Stimulated activated CD8-positive, alpha-beta memory T cell treated with anti-CD3 and anti-CD28 coated beads, Interleukin-12 subunit alpha, Interleukin-12 subunit beta, amount 100 ng/mL, for 4 hours (primary cell): ENCODE data around the gene OLIG1.

Experiments
- DNase-seq: peaks from one replicate; pipeline ENCODE4 v3.0.0-alpha.2; 2020; ENCODE audit warnings: low read depth

Gene OLIG1

GRCh38 chr21:33069994-33070743, at the start of gene OLIG1:
Gene OLIG1, plus strand, starts transcription at chr21:33070141. Its CDS starts 106 bp downstream, at chr21:33070247.
- DNase-seq, result no peak

GRCh38 chr21:33020558-33021100, 49.3 kb upstream of the OLIG1 start:
- DNase-seq, result no peak

- no peak for DNase-seq
These were observed 48.8 kb upstream of the OLIG1 start for GRCh38 chr21:33021150-33021549.

- no peak for DNase-seq
These were observed 48.3 kb upstream of the OLIG1 start for GRCh38 chr21:33021667-33022066.

- DNase-seq, result no peak
These were observed 47.5 kb upstream of the OLIG1 start for GRCh38 chr21:33022489-33022827.

GRCh38 chr21:33022828-33023573, 46.9 kb upstream of the OLIG1 start:
- no peak for DNase-seq

GRCh38 chr21:33023574-33024200, 46.3 kb upstream of the OLIG1 start:
- DNase-seq, result no peak

- no peak for DNase-seq
These were observed 45.5 kb upstream of the OLIG1 start for GRCh38 chr21:33024201-33025103.

GRCh38 chr21:33025106-33025488, 44.8 kb upstream of the OLIG1 start:
- DNase-seq, result no peak

GRCh38 chr21:33025489-33026442, 44.2 kb upstream of the OLIG1 start, which contains the start of gene OLIG2:
Gene OLIG2, plus strand, starts transcription at chr21:33025935. Its CDS starts 928 bp downstream, at chr21:33026863.
- no peak for DNase-seq

GRCh38 chr21:33026443-33026858, 43.5 kb upstream of the OLIG1 start:
- no peak for DNase-seq

- no peak for DNase-seq
These were observed 43.0 kb upstream of the OLIG1 start for GRCh38 chr21:33026878-33027400.

GRCh38 chr21:33027401-33028286, 42.3 kb upstream of the OLIG1 start:
- no peak for DNase-seq

- no peak for DNase-seq
These were observed 41.7 kb upstream of the OLIG1 start for GRCh38 chr21:33028287-33028670.

GRCh38 chr21:33028773-33029384, 41.1 kb upstream of the OLIG1 start:
- DNase-seq, result no peak

- DNase-seq, result no peak
These were observed 40.5 kb upstream of the OLIG1 start for GRCh38 chr21:33029385-33029921.

- DNase-seq, result no peak
These were observed 39.9 kb upstream of the OLIG1 start for GRCh38 chr21:33029975-33030461.

GRCh38 chr21:33030633-33031032, 39.3 kb upstream of the OLIG1 start:
- no peak for DNase-seq
